ENCODE results near the gene GP9. TPM values are rescaled to one million over a fixed set of nuclear protein-coding genes. Genes with fewer than 3 reads are reported as not detected.
"Not testable (repeated sequence)": the region's sequence is repeated elsewhere in the genome, so short reads cannot be mapped to it uniquely, and the experiment has no call there.

GP9 gene
- polyA plus RNA-seq, 1 of the 3 experiments (the other 2 are of a cell fraction), result not detected

GRCh38 chr3:129065720-129066073 lies 5.1 kb downstream of the GP9 start:
- H3K36me3 ChIP-seq (replicated peaks in 1 of 2; ENCODE audit: control insufficient read depth in 1 of 2, insufficient read depth in 2 of 2, low read length in 1 of 2), result no peaks in the 10 kb centered on the region
- H3K27me3 ChIP-seq (ENCODE audit: insufficient read depth), result no peaks in the 10 kb centered on the region; the same call in 1 of the 2 replicates
- H3K4me2 ChIP-seq, result no peak overlapping the region
- WGBS (ENCODE audit: low lambda C conversion rate), result 42% methylated on average over 2 of the region's 4 CpGs
- no peaks in the 10 kb centered on the region for H3K9me3 ChIP-seq
- H2AFZ ChIP-seq (ENCODE audit: low read depth), result no peak overlapping the region
- no peak overlapping the region for H3K4me3 ChIP-seq (ENCODE audit: low read depth in 2 of 2, low read length in 1 of 2)
- H3K79me2 ChIP-seq (ENCODE audit: insufficient read depth), result no peaks in the 10 kb centered on the region
- H3K27ac ChIP-seq (ENCODE audit: low read depth in 2 of 2, low read length in 1 of 2), result no peak overlapping the region
- no peak overlapping the region for H3K9ac ChIP-seq
- ChIA-PET POLR2A (no interaction called here), CTCF (interaction anchor here (1.2 to 3.6 kb wide), 2 partner anchors 12 to 49 kb away, joined by 3 to 24 read pairs; no protein-coding TSS in a partner anchor)
- no peaks in the 10 kb centered on the region for H3K9me2 ChIP-seq
- TF ChIP-seq FOXM1 (IDR thresholded peaks at IDR 0.05; ENCODE audit: low read depth) (no peak), POLR2AphosphoS5 (IDR thresholded peaks at IDR 0.05; ENCODE audit: low read depth, low read length) (no peak), FOSL2 (IDR thresholded peaks at IDR 0.05; ENCODE audit: borderline replicate concordance, low read depth) (no peak), MEF2A (IDR thresholded peaks at IDR 0.05; ENCODE audit: borderline replicate concordance, low read depth) (no peak), GABPA (IDR thresholded peaks at IDR 0.05; ENCODE audit: low read depth) (no peak), SIN3A (IDR thresholded peaks at IDR 0.05; ENCODE audit: borderline replicate concordance, low read depth, low read length) (no peak), RCOR1 (IDR thresholded peaks at IDR 0.05; ENCODE audit: low read length) (no peak), NRF1 (IDR thresholded peaks at IDR 0.05; ENCODE audit: low read depth, low read length) (no peak)
- TF ChIP-seq, protein P1, sequence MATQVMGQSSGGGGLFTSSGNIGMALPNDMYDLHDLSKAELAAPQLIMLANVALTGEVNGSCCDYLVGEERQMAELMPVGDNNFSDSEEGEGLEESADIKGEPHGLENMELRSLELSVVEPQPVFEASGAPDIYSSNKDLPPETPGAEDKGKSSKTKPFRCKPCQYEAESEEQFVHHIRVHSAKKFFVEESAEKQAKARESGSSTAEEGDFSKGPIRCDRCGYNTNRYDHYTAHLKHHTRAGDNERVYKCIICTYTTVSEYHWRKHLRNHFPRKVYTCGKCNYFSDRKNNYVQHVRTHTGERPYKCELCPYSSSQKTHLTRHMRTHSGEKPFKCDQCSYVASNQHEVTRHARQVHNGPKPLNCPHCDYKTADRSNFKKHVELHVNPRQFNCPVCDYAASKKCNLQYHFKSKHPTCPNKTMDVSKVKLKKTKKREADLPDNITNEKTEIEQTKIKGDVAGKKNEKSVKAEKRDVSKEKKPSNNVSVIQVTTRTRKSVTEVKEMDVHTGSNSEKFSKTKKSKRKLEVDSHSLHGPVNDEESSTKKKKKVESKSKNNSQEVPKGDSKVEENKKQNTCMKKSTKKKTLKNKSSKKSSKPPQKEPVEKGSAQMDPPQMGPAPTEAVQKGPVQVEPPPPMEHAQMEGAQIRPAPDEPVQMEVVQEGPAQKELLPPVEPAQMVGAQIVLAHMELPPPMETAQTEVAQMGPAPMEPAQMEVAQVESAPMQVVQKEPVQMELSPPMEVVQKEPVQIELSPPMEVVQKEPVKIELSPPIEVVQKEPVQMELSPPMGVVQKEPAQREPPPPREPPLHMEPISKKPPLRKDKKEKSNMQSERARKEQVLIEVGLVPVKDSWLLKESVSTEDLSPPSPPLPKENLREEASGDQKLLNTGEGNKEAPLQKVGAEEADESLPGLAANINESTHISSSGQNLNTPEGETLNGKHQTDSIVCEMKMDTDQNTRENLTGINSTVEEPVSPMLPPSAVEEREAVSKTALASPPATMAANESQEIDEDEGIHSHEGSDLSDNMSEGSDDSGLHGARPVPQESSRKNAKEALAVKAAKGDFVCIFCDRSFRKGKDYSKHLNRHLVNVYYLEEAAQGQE (IDR thresholded peaks at IDR 0.05; ENCODE audit: low read depth, low read length), result no peak
- TF ChIP-seq, protein P2, sequence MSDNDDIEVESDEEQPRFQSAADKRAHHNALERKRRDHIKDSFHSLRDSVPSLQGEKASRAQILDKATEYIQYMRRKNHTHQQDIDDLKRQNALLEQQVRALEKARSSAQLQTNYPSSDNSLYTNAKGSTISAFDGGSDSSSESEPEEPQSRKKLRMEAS (IDR thresholded peaks at IDR 0.05; ENCODE audit: low read depth), result no peak
- no peak for DNase-seq
- H3F3A ChIP-seq (replicated peaks; ENCODE audit: insufficient read depth), result no peaks in the 10 kb centered on the region
- no peaks in the 10 kb centered on the region for H4K20me1 ChIP-seq (ENCODE audit: insufficient read depth)
- peaks cover 0 to 20% of the 10 kb centered on the region in 2 experiments; a peak in 1 of 4 replicates for H3K4me1 ChIP-seq (ENCODE audit: control insufficient read depth in 1 of 2, insufficient read depth in 2 of 2, low read depth in 1 of 2, low read length in 1 of 2)

DNA sequence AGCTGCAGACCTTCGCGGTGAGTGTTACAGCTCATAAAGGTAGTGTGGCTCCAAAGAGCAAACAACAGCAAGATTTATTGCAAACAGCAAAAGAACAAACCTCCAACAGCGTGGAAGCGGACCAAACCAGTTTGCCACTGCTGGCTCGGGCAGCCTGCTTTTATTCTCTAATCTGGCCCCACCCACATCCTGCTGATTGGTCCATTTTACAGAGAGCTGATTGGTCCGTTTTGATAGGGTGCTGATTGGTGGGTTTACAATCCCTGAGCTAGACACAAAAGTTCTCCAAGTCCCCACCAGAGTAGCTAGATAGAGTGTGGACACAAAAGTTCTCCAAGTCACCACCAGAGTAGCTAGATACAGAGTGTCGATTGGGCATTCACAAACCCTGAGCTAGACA lies 7.1 kb downstream of the GP9 start:
- H2AFZ ChIP-seq (ENCODE audit: low read depth); H4K20me1 ChIP-seq (ENCODE audit: insufficient read depth); DNase-seq; H3K9me2 ChIP-seq; H3K4me3 ChIP-seq (ENCODE audit: low read depth in 2 of 2, low read length in 1 of 2); H3K36me3 ChIP-seq (replicated peaks in 1 of 2; ENCODE audit: control insufficient read depth in 1 of 2, insufficient read depth in 2 of 2, low read length in 1 of 2); POLR2A ChIA-PET; H3K27me3 ChIP-seq (ENCODE audit: insufficient read depth); H3K79me2 ChIP-seq (ENCODE audit: insufficient read depth); H3K9me3 ChIP-seq; H3K9ac ChIP-seq; H3K4me2 ChIP-seq; H3K27ac ChIP-seq (ENCODE audit: low read depth in 2 of 2, low read length in 1 of 2); H3K4me1 ChIP-seq (ENCODE audit: control insufficient read depth in 1 of 2, insufficient read depth in 2 of 2, low read depth in 1 of 2, low read length in 1 of 2); H3F3A ChIP-seq (replicated peaks; ENCODE audit: insufficient read depth): not testable (repeated sequence)
- CTCF ChIA-PET, result interaction anchor here (0.9 to 3.6 kb wide), 2 partner anchors 14 to 97 kb away, joined by 5 to 24 read pairs; no protein-coding TSS in a partner anchor
- WGBS (ENCODE audit: low lambda C conversion rate), result 90% methylated on average over 7 of the region's 7 CpGs
